ENCODE data around the gene ZNF622. TPM values are rescaled to one million over a fixed set of nuclear protein-coding genes. Genes with fewer than 3 reads are reported as not detected.

Gene ZNF622
- total and polyA plus RNA-seq, 2 of the 13 experiments (the other 11 are each of a cell fraction or from before 2014, with no cell fraction given) = 12.1 to 44.7 TPM

- ChIA-PET CTCF (ENCODE audit: low intra/inter-chr PET ratio, low total read pairs) (no interaction called here), POLR2A (no interaction called here)
- Histone ChIP-seq H3K4me2 (ENCODE audit: low read depth, low read length) (no peak overlapping the region), H3K9ac (ENCODE audit: insufficient read depth, low read depth, low read length) (no peak overlapping the region), H3K36me3 (replicated peaks in 1 of 2; ENCODE audit: control insufficient read depth in 1 of 2, insufficient read depth in 2 of 2, low read length in 2 of 2) (no peaks in the 10 kb centered on the region), H3K9me3 (ENCODE audit: low read length) (peaks cover 14% of the 10 kb centered on the region; the same call in 1 of the 2 replicates), H3K4me3 (replicated peaks in 1 of 3; ENCODE audit: insufficient read depth in 1 of 3, low read depth in 2 of 3, low read length in 3 of 3) (no peak overlapping the region), H3K79me2 (ENCODE audit: insufficient read depth, low read length) (no peaks in the 10 kb centered on the region), H2AFZ (ENCODE audit: low read length) (no peak overlapping the region), H3K27ac (ENCODE audit: extremely low read length, insufficient read depth, low read length) (no peak overlapping the region), H3K4me1 (ENCODE audit: insufficient read depth, low read length) (no peaks in the 10 kb centered on the region), H3K27me3 (ENCODE audit: control insufficient read depth in 1 of 2, insufficient read depth in 2 of 2, low read length in 2 of 2) (no peaks in the 10 kb centered on the region; a peak in 1 of 5 replicates), H4K20me1 (ENCODE audit: insufficient read depth, low read length) (no peaks in the 10 kb centered on the region)
- no TSS peak for BruUV-seq (replicated peaks)
- DNase-seq (ENCODE audit: low spot score) (no peak), FAIRE-seq (no peak), ATAC-seq (no peak)
- intact Hi-C loops (cut with micrococcal nuclease; ENCODE audit: unreplicated experiment) = no loop called here
- TF ChIP-seq, protein P1, sequence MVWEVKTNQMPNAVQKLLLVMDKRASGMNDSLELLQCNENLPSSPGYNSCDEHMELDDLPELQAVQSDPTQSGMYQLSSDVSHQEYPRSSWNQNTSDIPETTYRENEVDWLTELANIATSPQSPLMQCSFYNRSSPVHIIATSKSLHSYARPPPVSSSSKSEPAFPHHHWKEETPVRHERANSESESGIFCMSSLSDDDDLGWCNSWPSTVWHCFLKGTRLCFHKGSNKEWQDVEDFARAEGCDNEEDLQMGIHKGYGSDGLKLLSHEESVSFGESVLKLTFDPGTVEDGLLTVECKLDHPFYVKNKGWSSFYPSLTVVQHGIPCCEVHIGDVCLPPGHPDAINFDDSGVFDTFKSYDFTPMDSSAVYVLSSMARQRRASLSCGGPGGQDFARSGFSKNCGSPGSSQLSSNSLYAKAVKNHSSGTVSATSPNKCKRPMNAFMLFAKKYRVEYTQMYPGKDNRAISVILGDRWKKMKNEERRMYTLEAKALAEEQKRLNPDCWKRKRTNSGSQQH (CRISPR knock-in tag; IDR thresholded peaks at IDR 0.05; ENCODE audit: low read depth) = no peak
- TF ChIP-seq ZEB1 (IDR thresholded peaks at IDR 0.05; ENCODE audit: insufficient replicate concordance, low read depth) (no peak), FOXM1 (CRISPR knock-in tag; IDR thresholded peaks at IDR 0.05) (no peak), ZNF180 (CRISPR knock-in tag; IDR thresholded peaks at IDR 0.05; ENCODE audit: borderline replicate concordance, low read depth) (no peak), TFDP1 (CRISPR knock-in tag; IDR thresholded peaks at IDR 0.05; ENCODE audit: borderline replicate concordance) (no peak), FOSL2 (CRISPR knock-in tag; IDR thresholded peaks at IDR 0.05) (no peak), CBX2 (IDR thresholded peaks at IDR 0.05; ENCODE audit: low read depth, low read length) (no peak), CBX2 (CRISPR knock-in tag; IDR thresholded peaks at IDR 0.05; ENCODE audit: low read depth) (no peak)
- TF ChIP-seq, protein P2, sequence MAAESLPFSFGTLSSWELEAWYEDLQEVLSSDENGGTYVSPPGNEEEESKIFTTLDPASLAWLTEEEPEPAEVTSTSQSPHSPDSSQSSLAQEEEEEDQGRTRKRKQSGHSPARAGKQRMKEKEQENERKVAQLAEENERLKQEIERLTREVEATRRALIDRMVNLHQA (CRISPR knock-in tag; IDR thresholded peaks at IDR 0.05) = no peak
- in situ Hi-C loops (cut with HindIII; ENCODE audit: extremely low pct_ligation_motif_present, low pct_unique_long_range_greater_than_20kb) = no loop called here
- WGBS (ENCODE audit: low lambda C conversion rate) = 28% methylated on average over 8 of the region's 8 CpGs
Observed at GRCh38 chr5:16490911-16491310, 25.3 kb upstream of the ZNF622 start.

All from HepG2 (cell line).